Stimulated activated CD8-positive, alpha-beta memory T cell treated with anti-CD3 and anti-CD28 coated beads, Interleukin-15, amount 100 ng/mL, for 48 hours (primary cell): ENCODE data around the gene INSIG2.
"Not testable (repeated sequence)": the region's sequence is repeated elsewhere in the genome, so short reads cannot be mapped to it uniquely, and the experiment has no call there.

ENCODE experiments used
- DNase-seq, 2 donors: peaks; one replicate each; pipeline ENCODE4 v3.0.0-alpha.2; 2020; ENCODE audit warnings: low read depth in 2 of 2

Gene INSIG2

DNA sequence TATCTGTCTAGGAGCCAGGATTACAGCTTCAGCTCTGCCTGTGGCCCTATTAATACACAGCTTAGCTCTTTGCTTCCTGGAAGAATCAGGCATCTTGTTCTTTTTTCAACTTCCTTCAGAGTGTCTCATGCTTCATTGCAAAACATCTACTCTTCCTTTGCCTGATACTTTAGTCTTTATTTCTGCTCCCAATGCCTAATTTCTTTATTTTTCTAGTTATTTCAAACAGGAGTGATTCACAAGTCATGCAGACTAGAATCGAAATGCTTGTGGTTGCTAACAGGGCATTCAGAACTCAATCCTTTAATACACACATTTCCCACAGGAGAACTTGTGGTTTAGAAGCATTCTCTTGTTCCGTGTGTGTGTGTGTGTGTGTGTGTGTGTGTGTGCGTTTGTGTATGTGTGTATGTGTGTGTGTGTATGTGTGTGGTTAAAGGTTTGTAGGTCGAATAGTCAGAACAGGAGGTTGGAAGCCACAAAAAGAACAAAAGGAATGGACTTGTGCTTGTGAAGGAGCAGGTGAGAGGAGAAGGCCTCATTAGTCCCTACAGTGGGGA, 28.3 kb upstream of the INSIG2 start:
- no peak for DNase-seq

DNA sequence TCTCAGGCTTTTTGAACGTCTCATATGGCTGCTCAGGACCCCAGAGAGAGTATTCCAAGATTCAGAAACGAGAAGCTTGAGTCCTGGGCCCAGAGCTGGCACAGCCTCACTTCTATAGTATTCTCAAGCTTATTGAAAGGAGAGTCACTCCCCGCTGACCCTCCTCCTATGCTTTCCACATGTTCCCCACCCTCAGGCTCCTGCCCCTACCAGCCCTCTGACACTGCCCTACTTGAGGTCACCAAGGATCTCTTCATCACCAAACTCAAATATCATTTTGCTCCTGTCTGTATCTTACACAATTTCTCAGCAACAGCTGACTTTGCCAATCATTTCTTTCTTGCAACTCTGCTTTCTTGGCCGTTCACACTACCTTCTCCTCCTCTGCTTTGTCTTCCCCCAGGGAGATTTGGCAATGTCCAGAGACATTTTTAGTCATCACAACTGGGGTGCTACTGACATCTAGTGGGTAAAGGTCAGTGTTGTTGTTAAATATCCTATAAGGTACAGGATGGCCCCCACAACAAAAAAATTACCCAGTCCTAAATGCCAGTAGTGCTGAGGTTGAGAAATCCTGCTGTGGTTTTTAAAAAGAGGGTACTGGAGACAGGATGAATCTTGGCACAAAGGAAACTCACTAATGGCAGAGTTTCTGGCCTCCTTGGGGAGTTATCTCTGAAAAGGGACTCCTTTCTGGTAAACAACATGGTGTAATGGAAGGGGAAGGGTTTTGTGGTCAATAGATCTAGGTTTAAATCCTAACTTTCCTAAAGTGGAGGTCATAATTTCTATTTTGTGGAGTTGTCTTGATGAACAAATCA, 26.9 kb upstream of the INSIG2 start:
- DNase-seq, result no peak

DNA sequence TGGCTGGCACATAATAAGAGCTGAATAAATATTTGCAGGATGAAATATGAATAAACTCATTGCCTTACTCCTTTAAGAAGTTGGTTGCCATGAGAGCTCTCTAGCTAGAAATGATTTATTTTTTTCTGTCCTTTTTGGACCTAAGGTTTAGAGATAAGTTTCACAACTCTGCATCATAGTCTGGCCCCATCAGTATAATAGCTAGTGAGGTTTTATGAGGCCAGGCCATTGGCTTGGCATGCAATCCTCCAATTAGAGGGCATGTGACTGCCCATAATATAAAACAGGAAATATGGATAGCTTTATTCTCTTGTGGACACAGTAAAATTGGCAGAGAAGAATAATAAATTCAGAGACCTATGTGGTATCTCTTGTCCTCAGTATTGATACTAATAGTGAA, 26.2 kb upstream of the INSIG2 start:
- DNase-seq, result no peak

DNA sequence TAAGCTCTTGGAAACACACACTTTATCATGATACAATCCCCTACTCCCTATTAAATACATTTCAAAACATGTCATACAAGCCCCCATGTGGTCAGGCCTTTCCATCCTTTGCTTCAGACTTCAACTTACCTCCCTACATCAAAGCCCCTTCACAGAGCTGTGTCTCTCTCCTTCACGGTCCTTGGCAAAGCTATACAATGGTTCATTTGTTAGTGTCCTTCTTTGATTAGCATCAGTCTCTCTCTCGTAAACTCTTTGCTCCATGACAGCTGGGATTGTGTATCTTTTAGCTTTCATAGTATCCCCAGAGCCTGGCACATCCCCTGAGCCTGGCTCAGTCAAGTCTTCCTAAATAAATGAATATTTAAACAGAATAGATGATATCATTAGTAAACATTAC, 25.6 kb upstream of the INSIG2 start:
- DNase-seq, result no peak

DNA sequence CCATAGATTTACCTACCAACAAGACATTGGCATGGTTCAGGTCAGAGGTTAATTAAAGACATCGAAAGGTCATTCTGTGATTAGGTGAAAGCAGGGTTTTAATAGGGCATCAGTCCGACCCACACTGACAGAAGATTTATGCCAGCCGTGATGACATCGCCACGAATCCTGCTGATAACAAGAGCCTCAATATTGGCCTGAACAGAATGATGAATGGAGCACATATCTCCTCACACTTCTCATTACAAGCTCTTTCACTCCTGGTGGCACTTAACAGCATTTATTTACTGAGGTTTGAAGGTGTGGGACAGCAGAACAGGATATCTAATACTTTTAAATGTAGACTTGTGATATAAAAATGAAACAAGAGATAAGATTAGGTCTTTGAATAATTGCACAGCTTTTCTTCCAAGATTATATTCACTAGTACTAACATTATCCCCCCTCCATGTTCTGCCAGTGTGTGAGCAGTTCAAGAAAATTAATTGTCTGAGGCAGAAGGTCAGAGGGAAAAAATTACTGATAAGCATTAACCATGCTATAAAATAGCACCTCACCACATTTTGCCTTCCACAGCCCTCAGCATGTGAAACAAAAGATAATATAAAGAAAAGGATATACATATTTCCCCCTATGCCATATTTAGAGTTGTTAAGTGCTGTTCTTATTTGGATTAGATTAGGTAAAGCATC, 23.1 kb upstream of the INSIG2 start:
- DNase-seq, result no peak

DNA sequence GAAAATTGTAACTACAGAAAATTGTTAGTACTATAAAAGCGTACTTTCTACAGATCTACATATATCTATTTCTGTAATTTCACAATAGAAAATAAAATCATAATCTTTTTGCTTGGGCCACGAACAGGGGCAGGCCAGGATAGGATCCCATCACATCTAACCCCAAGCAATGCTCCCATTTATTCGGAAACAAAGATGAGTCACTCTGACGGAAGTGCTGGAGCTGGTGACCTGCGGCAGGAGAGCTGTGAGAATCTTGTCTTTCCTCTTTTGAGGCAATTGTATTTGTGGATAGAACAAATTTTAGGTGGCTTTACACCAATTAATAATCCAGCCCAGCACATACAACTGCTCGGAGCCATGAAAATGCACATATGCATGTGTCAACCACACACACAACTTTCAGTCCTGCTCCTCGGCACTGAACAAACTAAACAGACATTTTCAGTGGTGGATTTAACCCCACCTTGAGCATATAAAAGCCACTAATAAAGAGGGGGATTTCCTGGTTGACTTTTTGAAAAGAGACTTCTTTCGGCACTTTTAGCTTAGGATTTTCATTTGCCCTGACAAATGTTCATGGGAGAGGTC, 22.3 kb upstream of the INSIG2 start:
- DNase-seq, result no peak

DNA sequence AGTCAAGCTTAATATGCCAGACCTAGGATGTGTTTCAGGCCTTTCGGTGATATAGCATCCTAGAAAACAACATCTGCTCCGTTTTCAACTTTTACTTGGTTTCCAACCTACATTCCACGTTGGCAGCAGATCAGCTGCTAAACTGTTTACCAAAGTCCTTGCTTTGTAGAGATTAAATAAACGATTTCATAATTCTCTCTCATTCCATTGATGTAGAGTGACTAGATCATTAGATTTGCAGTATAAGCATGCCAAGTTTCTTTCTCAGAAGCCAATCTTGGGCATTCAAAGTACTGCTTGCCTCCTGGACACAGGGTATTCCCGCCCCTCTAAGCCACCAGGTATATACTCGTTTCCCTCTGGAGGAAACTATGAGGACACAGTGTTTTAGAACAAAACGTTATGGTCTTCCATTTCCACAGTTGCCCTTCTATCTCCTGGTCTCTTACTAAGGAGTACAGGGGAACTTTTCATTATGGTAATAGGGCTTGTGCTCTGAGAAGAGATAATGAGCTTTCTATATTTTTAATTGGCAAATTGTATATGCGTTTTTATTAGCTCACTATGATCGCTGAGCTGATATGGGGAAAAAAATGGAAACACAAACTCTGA, 10.5 kb upstream of the INSIG2 start:
- DNase-seq, result no peak

DNA sequence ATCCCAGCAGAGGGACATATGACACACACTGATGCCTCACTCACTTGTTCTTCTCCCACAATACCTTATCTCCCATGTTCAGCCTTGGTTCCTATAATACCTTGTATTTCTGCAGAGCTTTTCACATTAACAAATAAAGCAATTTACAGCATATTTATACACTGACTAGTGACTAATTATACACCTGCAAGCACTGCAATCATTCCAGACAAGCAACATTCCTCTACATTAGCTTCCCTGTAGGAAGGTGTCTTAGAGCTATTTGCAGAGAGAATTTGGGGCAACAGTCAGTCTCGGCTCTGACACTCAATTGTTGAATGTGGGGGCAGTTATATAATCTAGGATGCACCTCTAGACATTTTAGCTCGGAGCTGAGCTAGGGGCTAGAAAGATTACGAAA, 9.5 kb upstream of the INSIG2 start:
- no peak for DNase-seq

DNA sequence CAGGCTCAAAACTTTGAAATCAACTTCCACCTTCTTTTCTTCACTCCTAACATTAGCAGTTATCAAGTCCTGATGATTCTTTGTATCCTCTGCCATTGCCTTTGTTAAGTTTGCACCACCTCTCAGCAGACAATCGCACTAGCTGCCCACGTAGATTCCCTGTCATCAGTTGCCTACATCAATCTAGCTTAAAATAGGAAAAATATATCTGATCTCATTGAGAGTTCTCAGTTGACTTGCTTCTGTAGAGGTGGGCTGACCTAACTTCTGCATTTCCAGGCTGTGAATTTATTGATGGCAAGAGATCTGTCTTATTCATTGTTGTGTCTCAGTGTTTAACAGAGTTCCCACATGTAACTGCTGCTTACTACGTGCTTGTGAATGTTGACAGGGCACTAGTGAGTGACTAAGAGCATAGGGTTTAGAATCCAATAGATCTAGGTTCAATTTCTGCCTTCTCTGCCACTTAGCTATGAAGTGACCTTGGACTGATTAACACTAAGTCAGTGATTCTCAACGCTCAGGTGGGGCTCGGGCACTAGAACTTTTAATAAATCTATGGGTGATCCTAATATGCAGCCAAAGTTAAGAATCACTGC, 3.7 kb upstream of the INSIG2 start:
- no peak for DNase-seq

DNA sequence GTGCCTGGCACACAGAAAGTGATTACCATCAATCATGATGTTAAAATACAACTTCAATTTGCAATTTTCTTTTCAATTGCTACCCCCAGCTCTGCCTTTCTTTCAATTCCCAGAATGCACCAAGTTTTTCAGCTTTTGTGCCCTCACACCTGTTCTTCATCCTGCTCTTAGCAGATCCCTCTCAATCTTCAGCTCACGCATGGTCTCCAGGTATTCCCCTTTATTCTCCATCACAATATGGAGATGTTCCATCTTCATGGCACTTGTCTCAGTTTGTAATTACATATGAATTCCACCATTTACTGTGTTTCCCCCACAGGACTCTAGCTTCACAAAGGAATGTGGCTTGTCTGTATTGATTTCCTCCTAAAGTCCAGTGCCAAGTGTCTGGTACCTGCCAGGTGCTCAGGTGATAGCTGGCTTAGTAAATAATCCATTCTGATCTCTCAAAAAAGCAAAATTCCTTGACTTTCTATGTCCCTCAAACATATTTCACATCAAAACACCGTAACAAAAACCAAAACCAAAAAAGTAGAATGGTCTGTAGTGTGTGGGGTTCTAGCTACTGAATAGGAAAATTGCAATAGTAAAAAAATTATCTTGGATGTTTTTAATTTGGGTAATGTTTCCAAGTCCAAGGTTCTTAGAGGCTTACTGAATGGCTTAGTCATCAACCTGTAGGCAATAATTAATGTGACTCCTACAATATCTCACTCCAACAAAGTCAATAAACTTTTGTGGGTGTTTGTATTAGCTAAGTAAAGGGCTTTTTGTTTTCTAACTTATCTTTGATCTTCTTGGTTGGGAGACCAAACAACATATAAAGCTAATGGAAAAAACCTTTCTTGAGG, 2.9 kb upstream of the INSIG2 start:
- DNase-seq, result no peak

DNA sequence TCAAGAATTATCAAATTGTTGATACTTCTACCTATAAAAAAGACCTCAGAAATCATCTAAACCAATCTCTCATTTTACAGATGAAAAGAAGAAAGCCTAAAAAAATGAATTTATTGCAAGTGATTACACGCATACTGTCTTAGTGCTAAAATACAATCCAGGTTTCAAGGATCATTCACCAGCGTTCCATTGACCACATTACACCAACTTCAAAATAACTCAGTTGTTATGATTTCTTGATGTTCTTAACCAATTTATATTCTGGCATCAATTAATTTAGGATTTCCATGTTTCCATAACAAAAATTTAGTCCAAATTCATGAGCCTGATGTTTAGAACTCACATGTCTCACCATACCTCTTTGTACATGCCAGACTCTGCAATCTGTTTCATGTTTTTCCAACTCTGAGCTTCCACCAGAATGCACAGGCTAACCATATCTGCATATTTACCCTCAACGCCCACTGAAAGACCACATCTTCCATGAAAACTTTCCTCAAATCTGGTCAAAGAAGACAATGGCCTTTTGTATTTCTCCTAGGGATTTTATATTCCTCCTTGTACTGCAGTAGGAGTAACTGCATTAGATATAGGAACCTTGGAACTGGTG, 2.1 kb upstream of the INSIG2 start:
- DNase-seq, result no peak

DNA sequence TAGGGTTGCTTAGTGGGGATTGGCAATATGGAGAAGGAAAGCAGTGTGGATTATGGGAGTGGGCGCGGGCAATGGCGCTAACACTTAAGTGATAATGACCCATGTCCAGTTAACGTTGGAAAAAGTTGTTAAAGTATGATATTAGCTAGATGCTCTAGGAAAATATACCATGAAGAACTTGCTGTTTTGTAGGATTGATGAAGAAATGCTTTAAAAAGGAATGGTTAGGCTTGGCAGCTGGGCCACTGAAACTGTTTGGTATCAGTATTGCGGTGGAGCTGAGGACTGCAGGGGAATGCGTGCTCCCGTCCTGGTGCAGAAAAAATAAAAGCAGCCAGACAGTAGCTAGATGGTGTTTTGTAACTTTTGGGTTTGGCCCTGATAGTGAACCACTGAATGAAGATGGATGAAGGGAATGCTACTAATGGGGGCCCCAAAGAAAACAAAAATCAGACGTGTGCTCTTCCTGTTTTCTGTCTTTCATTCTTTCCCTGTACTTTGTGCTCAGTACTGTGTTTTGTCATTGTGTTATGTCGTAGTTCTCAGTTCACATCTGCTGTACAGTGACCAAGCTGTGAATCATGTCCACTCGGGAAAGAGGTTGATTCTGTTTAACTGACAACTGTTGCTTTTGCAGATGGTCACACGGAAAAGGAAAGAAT, 999 bp downstream of the INSIG2 start:
- DNase-seq, result no peak

DNA sequence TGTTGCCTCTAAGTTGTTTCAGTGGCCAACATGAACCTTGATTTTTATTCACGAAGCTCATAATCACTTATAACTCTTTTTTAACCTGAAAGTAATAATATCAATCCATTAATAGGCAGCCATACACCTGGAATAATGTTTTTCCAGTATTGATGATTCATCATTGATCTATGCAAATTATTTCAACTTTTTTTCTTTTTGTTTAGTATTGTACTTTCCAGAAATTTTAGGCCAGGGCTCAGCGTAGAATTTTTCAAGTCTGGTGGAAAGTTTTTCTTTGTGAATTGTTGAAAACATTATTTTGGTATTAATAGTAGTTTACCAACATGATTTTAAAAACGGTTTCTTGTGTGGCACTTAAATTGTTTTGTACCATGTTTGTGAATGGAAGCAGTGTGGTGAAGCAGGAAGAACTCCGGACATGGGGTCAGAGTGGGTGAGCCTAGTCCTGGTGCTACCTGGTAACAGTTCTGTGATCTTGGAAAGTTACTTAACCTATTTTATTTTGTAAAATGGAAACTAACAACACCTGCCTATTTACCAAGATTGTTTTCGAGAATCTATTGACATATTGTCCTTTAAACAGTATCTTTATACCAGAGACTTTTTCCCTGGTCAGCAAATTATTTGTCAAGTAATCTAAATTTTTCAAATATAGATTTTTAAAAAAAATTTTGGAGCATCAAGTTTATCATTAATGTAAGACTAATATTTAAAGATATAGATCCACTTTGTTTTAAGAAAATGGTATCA, 2.3 kb downstream of the INSIG2 start:
- no peak for DNase-seq

DNA sequence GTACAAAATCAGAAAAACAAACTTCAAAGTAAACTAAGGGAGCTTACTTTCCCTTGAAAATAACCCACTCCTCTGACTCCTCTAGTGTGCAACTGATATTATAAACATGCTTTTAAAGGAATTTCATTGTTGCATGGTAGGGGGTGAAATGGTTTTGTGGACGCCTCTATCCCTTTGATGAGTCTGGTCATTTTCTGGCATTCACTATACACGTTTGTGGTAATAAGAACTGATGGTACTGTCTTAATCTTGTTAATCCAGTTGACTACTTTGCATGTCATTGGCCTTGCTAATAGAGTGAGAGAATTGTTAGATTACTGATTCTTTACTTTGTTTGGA, 2.8 kb downstream of the INSIG2 start:
- DNase-seq, result no peak

DNA sequence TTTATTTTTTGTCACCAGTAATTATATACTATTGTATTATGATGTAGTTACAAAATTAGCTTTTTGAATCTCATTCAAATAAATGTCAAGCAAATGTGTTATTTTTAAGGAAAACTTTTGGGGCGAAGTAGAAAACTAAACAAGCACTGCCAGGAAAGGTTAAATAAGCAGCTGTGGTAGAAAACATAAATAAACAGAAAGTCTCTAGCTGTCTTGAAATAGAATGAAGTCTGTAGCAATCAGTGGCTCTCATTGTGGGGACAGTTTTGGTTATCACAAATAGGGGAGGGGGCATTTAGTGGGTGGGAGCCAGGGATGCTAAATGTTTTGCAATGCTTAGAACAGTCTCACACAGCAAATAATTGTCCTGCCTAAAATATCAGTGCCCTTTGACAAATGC, 3.4 kb downstream of the INSIG2 start:
- DNase-seq, result no peak

DNA sequence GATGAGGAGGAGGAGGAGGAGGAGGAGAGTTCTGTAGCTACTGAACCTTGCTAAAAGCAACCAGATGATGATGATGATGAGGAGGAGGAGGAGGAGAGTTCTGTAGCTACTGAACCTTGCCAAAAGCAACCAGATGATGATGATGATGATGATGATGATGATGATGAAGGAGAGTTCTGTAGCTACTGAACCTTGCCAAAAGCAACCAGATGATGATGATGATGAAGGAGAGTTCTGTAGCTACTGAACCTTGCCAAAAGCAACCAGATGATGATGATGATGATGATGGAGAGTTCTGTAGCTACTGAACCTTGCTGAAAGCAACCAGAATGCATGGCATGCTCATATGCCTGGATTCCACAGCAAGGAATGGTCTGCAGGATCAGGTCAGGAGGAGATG, 5.8 kb downstream of the INSIG2 start:
- DNase-seq, result not testable (repeated sequence)

DNA sequence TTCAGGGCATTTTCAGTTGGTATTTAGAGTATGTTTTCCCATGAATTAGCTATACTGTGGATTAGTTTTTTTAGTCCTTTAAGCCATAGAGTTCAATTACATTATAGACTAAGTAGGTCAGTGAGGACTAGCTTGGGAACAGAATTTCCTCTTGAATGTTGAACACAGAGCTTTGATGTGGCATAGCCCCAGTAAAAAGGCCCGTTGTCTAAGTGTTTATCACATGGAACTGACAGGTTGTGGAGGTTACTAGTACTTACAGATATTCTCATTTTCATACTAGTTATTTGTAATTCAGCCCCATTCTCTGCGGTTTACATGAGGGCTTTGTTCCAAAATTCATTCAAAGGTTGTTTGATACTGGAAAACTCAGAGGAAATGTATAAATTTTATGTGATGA, 6.2 kb downstream of the INSIG2 start:
- DNase-seq, result no peak

DNA sequence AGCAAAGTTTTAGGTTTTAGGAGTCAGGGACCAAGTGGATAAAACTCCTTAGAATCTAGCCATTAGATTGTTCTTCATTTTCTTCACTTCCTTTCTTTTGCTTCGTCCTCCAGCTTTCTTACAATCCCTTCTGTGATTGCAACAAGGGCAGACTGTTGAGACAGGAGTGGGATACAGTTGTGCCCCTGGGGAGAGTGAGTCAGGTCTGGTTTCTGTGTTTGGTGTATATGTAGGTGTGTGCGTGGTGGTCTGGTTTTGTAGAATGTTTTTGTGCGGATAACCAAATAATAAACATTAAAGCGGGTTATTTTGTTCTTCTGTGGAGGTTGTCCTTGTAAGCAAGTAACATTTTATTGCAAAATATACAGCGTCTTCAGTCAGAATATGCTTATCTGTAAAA, 7.3 kb downstream of the INSIG2 start:
- DNase-seq, result no peak

DNA sequence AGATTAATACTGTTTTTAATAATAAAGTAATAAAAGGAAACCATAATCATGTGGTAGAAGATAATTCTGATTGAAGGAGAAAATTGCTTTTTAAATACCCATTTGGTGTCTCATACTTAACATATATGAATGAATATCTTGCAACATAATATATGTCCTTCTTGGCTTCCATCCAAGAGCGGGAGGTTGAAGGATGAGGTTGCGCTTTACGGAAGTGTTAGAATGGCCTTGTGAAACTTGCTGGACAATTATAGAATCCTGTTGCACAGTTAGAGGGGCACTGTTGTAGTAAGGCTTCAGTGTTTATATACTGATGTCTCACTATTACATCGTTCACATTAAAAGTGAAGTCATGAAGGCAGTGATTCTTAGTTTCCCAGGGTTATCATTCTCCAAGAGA, 9.4 kb downstream of the INSIG2 start:
- DNase-seq, result no peak
